Cardiac muscle cell (in vitro differentiated cells and primary cell): ENCODE data around the gene KCNMB1. TPM values are rescaled to one million over a fixed set of nuclear protein-coding genes. Genes with fewer than 3 reads are reported as not detected.

ENCODE experiments used
- DNase-seq, 2 donors: peaks; one replicate each; pipeline versions ENCODE4 v3.0.0 to v3.0.0-alpha.2; 2010 to 2017; ENCODE audit warnings: low read depth in 1 of 2, low spot score in 1 of 2
- H3K27ac ChIP-seq: fragments of 200-600 bp; sonication (generic); 2 replicates; pipeline ENCODE4 v1.5.1; 2016
- H3K27me3 ChIP-seq: fragments of 200-600 bp; sonication (generic); 2 replicates; pipeline ENCODE4 v1.6.0; 2016; ENCODE audit warnings: control low read depth
- H3K36me3 ChIP-seq: fragments of 200-600 bp; sonication (generic); 2 replicates; pipeline ENCODE4 v1.5.1; 2016; ENCODE audit warnings: control low read depth
- H3K4me1 ChIP-seq: fragments of 200-600 bp; sonication (generic); 2 replicates; pipeline ENCODE4 v1.8.1; 2017; ENCODE audit warnings: low read depth, mild to moderate bottlenecking, mixed run types
- H3K4me3 ChIP-seq: fragments of 200-600 bp; sonication (generic); 2 replicates; pipeline ENCODE4 v1.5.1; 2016; ENCODE audit warnings: mild to moderate bottlenecking
- H3K9me3 ChIP-seq: fragments of 200-600 bp; sonication (generic); 2 replicates; pipeline ENCODE4 v1.5.1; 2017; ENCODE audit warnings: low read depth, mild to moderate bottlenecking, control low read depth
- CTCF ChIP-seq: IDR thresholded peaks from 2 replicates; pipeline ENCODE4 v1.5.1; 2012; ENCODE audit warnings: low read depth, mild to moderate bottlenecking, low read length
- polyA plus RNA-seq: library from polyadenylated mRNA; unstranded; fragments of >200 nt; fragmentation: Nextera tagmentation; extraction: Ambion mirVana; gene quantifications from 2 replicates; pipeline ENCODE4 v1.2.1, GENCODE V29; 2016
- total RNA-seq: library from RNA; depleted of rRNA; stranded (reverse); fragments of >200 nt; gene quantifications from 2 replicates; pipeline ENCODE4 v1.2.3, GENCODE V29; 2016

The KCNMB1 gene
- total and polyA plus RNA-seq, 2 experiments from 2014 or later, result 1.9 to 3.9 TPM

DNA sequence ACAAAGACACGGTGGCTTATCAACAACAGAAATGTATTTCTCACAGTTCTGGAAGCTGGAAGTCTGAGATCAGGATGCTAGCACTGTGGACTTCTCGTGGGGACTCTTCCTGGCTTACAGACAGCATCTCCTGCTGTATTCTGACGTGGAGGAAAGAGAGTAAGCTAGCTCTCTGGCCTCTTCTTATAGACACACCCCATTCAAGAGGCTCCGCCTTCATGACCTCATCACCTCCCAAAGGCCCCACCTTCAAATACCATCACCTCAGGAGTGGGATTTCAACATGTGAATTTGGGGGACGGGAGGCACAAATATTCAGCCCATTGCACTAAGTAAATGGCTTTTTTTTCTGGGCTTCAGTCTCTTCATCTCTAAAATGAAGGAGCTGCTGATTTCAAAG lies 27.6 kb downstream of the KCNMB1 start:
- Histone ChIP-seq H3K4me3 (no peak overlapping the region), H3K27me3 (no peaks in the 10 kb centered on the region), H3K9me3 (no peaks in the 10 kb centered on the region), H3K27ac (no peak overlapping the region), H3K36me3 (no peaks in the 10 kb centered on the region), H3K4me1 (no peaks in the 10 kb centered on the region)
- no peak for TF ChIP-seq CTCF
- no peak for DNase-seq

DNA sequence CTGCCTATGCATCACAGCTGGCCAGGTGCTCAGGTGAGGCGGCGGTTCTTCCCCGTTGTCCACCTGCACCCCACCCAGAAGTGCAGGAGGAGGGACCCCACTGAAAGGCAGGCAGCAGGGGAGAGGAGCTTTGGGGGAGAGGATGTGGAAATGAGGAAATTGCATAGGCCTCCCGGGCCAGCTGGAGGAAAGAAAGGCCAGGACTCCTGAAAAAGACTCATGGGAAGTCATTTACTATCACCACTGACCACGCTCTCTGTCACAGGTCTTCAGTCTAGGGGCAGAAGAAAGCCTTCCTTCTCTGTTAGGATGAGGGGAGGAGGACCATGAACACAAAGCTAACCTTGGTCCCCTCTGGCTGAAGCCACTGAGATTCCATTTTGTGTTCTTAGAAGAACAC lies 28.1 kb downstream of the KCNMB1 start:
- Histone ChIP-seq H3K36me3 (no peaks in the 10 kb centered on the region), H3K4me1 (no peaks in the 10 kb centered on the region), H3K27ac (peak overlapping the region; percentile 15), H3K4me3 (no peak overlapping the region), H3K9me3 (no peaks in the 10 kb centered on the region), H3K27me3 (no peaks in the 10 kb centered on the region)
- no peak for TF ChIP-seq CTCF
- no peak for DNase-seq

DNA sequence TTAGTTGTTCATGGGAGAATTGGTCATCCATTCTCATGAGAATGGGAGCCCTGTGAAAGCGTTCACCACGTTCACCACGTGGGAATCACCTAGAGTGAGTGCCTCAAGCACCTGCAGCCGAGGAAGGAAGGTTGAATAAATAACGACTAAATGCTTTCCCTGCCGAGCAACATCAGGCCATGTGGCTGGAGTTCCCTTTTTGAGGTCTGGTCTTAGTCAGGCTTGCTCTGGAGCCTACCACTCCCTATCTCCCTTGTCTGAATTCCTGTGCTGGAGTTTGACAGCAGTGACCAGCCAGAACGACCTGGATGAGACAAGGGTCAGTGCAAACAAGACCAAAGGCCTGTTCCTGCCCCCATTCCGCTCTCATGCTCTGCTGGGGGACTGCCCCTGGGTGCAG lies 28.5 kb downstream of the KCNMB1 start:
- no peak overlapping the region for H3K4me3 ChIP-seq
- no peaks in the 10 kb centered on the region for H3K9me3 ChIP-seq
- H3K27me3 ChIP-seq, result no peaks in the 10 kb centered on the region
- no peak for TF ChIP-seq CTCF
- DNase-seq, result peak in 1 of 2 donors; percentile 68
- H3K36me3 ChIP-seq, result no peaks in the 10 kb centered on the region
- no peaks in the 10 kb centered on the region for H3K4me1 ChIP-seq
- peak overlapping the region; percentile 15 for H3K27ac ChIP-seq

DNA sequence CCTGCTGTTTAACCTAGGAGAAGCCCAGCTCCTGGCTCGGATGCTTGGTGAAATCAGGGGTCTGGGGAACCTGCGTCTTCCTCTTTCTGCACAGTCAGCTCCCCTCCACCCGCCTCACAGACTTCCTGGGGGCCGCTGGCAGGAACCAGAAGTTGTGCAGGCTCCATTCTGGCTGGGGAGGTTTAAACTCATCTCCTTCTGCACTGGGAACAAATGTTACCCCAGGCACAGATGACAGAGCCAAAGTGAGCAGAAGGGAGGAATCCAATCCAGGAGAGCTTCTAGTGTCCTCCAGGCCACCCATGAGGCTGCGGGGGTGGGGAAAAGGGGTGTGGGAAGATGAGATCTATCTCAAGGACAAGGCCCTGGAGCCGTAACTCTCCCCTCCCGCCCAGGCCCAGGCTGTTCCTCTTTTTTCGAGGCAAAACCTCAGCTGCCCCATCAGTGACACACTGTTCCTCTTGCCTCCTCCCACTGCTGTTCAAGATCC lies 31.2 kb downstream of the KCNMB1 start:
- H3K9me3 ChIP-seq, result no peaks in the 10 kb centered on the region
- H3K4me3 ChIP-seq, result no peak overlapping the region
- no peak overlapping the region for H3K27ac ChIP-seq
- TF ChIP-seq CTCF, result no peak
- no peaks in the 10 kb centered on the region for H3K27me3 ChIP-seq
- peaks cover 9% of the 10 kb centered on the region for H3K4me1 ChIP-seq
- DNase-seq, result no peak
- H3K36me3 ChIP-seq, result no peaks in the 10 kb centered on the region

GRCh38 chr5:170355601-170356098 lies 33.5 kb downstream of the KCNMB1 start:
- DNase-seq, result no peak
- Histone ChIP-seq H3K27ac (no peak overlapping the region), H3K27me3 (no peaks in the 10 kb centered on the region), H3K4me3 (no peak overlapping the region), H3K36me3 (no peaks in the 10 kb centered on the region), H3K4me1 (peaks cover 9% of the 10 kb centered on the region), H3K9me3 (no peaks in the 10 kb centered on the region)
- TF ChIP-seq CTCF, result no peak
